OCI-LY7 (cell line): ENCODE measurements around the gene GMCL1. TPM values are rescaled to one million over a fixed set of nuclear protein-coding genes. Genes with fewer than 3 reads are reported as not detected.

Experiments used
- BruUV-seq: library from RNA; stranded (reverse); fragments of 400-500 nt; replicated peaks from 2 replicates; lab custom pipeline; 2021; lab: Mats Ljungman, UMichigan
- CTCF ChIA-PET: fragments of 300-600 bp; sonication (Branson Sonifier 250); formaldehyde crosslinking; loops from one replicate; lab custom pipeline; 2022; ENCODE audit warnings: antibody characterized with exemption; ENCODE audit not compliant: unreplicated experiment; lab: Charles Lee
- POLR2A ChIA-PET: fragments of 300-600 bp; sonication (Branson Sonifier 250); formaldehyde crosslinking; loops from one replicate; lab custom pipeline; 2022; ENCODE audit warnings: antibody characterized with exemption; lab: Charles Lee
- DNase-seq: peaks from one replicate; pipeline ENCODE4 v3.0.0-alpha.2; 2015; ENCODE audit warnings: low spot score
- H2AFZ ChIP-seq: fragments of 200-600 bp; sonication (generic), shearing (Covaris generic); 2 replicates; pipeline ENCODE4 v1.6.1; 2014; ENCODE audit warnings: mild to moderate bottlenecking, antibody characterized with exemption, low read length, moderate library complexity
- H3K27ac ChIP-seq: fragments of 200-600 bp; sonication (generic); 2 replicates; pipeline ENCODE4 v1.5.1; 2014; ENCODE audit warnings: mixed run types, low read depth, mild to moderate bottlenecking, moderate library complexity, low read length, inconsistent platforms; ENCODE audit not compliant: poor library complexity, severe bottlenecking
- H3K36me3 ChIP-seq: fragments of 200-600 bp; sonication (generic); 2 replicates; pipeline ENCODE4 v1.6.1; 2014; ENCODE audit warnings: mild to moderate bottlenecking, antibody characterized with exemption, low read length, moderate library complexity, mixed read lengths; ENCODE audit not compliant: insufficient read depth
- H3K4me1 ChIP-seq: fragments of 200-600 bp; sonication (generic); 2 replicates; pipeline ENCODE4 v1.5.1; 2014; ENCODE audit warnings: mild to moderate bottlenecking, low read length; ENCODE audit not compliant: insufficient read depth, poor library complexity, severe bottlenecking
- H3K4me2 ChIP-seq: fragments of 200-600 bp; sonication (generic); 2 replicates; pipeline ENCODE4 v1.6.1; 2014; ENCODE audit warnings: mild to moderate bottlenecking, low read length
- H3K4me3 ChIP-seq: fragments of 200-600 bp; sonication (generic); 2 replicates; pipeline ENCODE4 v1.5.1; 2014; ENCODE audit warnings: mild to moderate bottlenecking, low read depth, low read length; ENCODE audit not compliant: poor library complexity, severe bottlenecking
- H3K79me2 ChIP-seq: fragments of 200-600 bp; sonication (generic); 2 replicates; pipeline ENCODE4 v1.6.1; 2016; ENCODE audit warnings: low read depth, mild to moderate bottlenecking, low read length, moderate library complexity, mixed read lengths; ENCODE audit not compliant: insufficient read depth
- H3K9me2 ChIP-seq: fragments of 200-600 bp; sonication (generic); 2 replicates; pipeline ENCODE4 v1.6.1; 2016; ENCODE audit warnings: mild to moderate bottlenecking, low read length, mixed read lengths; ENCODE audit not compliant: insufficient read depth
- H3K9me3 ChIP-seq: fragments of 200-600 bp; sonication (generic); 2 replicates; pipeline ENCODE4 v1.6.1; 2014; ENCODE audit warnings: mild to moderate bottlenecking, mixed run types, low read length, mixed read lengths
- H4K20me1 ChIP-seq: fragments of 200-600 bp; sonication (generic); 2 replicates; pipeline ENCODE4 v1.6.1; 2014; ENCODE audit warnings: mild to moderate bottlenecking, antibody characterized with exemption, low read length, moderate library complexity, mixed read lengths; ENCODE audit not compliant: insufficient read depth
- EZH2phosphoT487 ChIP-seq: fragments of 200-600 bp; sonication (generic); IDR thresholded peaks from 2 replicates; pipeline ENCODE4 v1.6.1; 2018; ENCODE audit warnings: low read depth, borderline replicate concordance, mild to moderate bottlenecking, mixed run types, antibody characterized with exemption, low read length, moderate library complexity, mixed read lengths
- intact Hi-C: fragments of 100-400 bp; cut with micrococcal nuclease; formaldehyde crosslinking; loops from one replicate; pipeline ENCODE4 v1.10.0; 2022; ENCODE audit not compliant: unreplicated experiment
- total RNA-seq, 2 experiments: library from RNA; depleted of rRNA in 1 of 2; stranded (reverse); fragments of >200 nt in 1 of 2; shearing (Covaris generic) in 1 of 2; gene quantifications; 2 replicates each; pipeline ENCODE4 v1.2.3, GENCODE V29; 2014 to 2022
- TF ChIP-seq, protein P1 (sequence below): fragments of 200-600 bp; sonication (generic); conservative IDR thresholded peaks from 2 replicates; pipeline ENCODE4 v1.5.1; 2014; ENCODE audit warnings: mild to moderate bottlenecking, antibody characterized with exemption, low read length, moderate library complexity, mixed read lengths

Gene GMCL1
- total RNA-seq, 2 experiments from 2014 or later: 14.4 to 25.9 TPM

DNA sequence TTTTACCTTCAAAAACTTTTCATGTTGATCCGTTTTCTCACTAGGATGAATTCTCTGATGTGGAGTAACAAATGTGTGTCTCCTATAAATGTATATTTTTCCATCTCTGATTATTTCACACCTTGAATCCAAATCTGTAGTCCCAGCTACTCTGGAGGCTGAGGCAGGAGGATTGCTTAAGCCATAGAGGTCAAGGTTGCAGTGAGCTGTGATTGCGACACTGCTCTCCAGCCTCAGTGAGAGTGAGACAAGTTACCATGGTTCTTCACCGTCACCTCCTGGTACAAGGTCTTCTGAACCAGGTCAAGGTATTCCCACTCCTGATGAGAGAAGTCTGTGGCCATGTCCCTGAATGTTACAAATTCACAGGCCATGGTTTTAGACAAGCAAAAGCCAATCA lies 15.1 kb downstream of the GMCL1 start:
- intact Hi-C loops: no loop called here
- no peak for DNase-seq
- Histone ChIP-seq H3K4me2 (no peak overlapping the region), H2AFZ (no peak overlapping the region), H3K27ac (no peak overlapping the region), H3K9me3 (no peaks in the 10 kb centered on the region), H3K9me2 (no peaks in the 10 kb centered on the region), H3K36me3 (peaks cover 83% of the 10 kb centered on the region), H3K4me3 (no peak overlapping the region), H3K4me1 (no peaks in the 10 kb centered on the region), H3K79me2 (no peaks in the 10 kb centered on the region), H4K20me1 (no peaks in the 10 kb centered on the region)
- no peak for TF ChIP-seq EZH2phosphoT487
- TF ChIP-seq, protein P1, sequence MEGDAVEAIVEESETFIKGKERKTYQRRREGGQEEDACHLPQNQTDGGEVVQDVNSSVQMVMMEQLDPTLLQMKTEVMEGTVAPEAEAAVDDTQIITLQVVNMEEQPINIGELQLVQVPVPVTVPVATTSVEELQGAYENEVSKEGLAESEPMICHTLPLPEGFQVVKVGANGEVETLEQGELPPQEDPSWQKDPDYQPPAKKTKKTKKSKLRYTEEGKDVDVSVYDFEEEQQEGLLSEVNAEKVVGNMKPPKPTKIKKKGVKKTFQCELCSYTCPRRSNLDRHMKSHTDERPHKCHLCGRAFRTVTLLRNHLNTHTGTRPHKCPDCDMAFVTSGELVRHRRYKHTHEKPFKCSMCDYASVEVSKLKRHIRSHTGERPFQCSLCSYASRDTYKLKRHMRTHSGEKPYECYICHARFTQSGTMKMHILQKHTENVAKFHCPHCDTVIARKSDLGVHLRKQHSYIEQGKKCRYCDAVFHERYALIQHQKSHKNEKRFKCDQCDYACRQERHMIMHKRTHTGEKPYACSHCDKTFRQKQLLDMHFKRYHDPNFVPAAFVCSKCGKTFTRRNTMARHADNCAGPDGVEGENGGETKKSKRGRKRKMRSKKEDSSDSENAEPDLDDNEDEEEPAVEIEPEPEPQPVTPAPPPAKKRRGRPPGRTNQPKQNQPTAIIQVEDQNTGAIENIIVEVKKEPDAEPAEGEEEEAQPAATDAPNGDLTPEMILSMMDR: no peak
- BruUV-seq: no TSS peak
- CTCF ChIA-PET: no interaction called here
- POLR2A ChIA-PET: no interaction called here

DNA sequence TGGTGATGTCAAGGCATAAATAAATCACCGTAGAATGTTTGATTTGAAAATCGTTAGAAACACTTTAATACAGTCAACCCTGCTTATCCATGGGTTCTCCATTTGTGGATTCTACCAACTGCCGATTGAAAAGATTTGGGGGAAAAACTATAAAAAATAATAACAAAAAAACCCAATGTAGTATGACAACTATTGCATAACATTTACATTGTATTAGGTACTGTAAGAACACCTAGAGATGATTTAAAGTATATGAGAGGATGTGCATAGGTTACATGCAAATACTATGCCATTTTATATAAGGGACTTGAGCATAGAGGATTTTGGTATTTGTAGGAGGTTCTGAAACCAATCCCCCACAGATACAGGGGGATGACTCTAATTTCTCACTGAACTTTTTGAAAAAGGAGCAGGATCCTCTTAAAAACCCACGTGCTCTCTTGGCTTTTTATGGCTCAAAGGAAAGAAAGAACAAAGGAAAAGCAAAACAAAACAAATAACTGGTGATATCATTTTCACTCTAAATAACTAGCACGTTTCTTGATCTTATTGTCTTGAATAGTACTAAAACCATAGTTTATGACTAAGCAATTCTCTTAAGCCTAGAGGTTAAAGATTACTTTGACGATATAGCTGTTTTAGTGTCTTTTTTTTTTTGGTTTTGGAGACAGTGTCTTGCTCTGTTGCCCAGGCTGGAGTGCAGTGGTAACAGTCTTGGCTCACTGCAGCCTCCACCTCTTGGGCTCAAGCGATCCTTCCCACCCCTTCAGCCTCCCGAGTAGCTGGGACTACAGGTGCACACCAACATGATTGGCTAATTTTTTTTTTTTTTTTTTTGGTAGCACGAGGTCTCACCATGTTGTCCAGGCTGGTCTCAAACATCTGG lies 17.0 kb downstream of the GMCL1 start:
- no peak for DNase-seq
- Histone ChIP-seq H2AFZ (no peak overlapping the region), H4K20me1 (no peaks in the 10 kb centered on the region), H3K36me3 (peaks cover 83% of the 10 kb centered on the region), H3K4me2 (no peak overlapping the region), H3K9me2 (no peaks in the 10 kb centered on the region), H3K4me3 (no peak overlapping the region), H3K4me1 (no peaks in the 10 kb centered on the region), H3K9me3 (no peaks in the 10 kb centered on the region), H3K27ac (no peak overlapping the region), H3K79me2 (no peaks in the 10 kb centered on the region)
- ChIA-PET CTCF (no interaction called here), POLR2A (no interaction called here)
- intact Hi-C loops: no loop called here
- BruUV-seq: no TSS peak
- TF ChIP-seq, protein P1: no peak
- no peak for TF ChIP-seq EZH2phosphoT487
